ENCODE data around the gene FBXO24.

DNA sequence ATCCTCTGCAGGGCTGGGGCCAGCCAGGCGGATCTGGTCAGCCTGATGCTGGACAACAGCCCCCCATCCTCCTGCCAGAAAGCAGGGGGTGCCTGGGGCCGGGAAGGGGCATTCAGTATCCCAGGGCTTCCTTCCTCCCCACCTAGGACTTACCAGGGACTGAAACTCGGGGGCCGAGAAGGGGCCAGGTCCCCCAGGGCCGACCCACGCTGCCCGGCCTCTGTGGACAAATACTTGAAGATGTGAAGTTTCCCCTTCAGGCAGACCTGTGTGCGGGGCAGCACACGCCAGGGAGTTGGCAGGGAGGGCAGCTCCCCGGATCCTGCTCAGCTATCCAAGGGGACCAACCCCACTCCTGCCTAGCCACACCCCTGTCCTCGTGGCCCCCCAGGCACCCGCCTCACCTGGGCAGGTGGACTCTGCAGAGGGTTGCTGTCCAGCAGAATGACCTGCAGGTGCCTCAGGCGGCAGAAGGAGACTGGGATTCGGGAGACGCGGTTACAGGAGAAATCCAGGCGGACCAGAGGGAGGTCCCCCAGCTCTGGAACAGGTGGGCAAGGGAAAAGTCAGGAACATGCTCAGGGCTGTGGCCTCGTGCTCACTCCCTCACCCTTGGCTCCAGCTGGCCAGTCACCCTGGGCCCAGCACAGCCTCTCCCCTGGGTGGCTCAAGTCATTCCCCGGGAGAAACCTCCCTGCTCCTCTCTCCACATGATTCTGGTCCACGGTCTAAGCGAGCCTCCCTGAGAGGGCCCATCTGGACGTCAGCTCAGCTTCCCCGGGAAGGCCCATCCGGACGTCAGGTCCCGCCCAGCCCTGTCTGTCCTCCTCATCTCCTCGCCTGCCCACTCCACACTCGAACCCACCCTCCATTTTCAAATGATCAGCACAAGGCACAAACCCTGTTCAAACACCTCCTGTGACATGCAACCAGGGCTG lies 7.6 kb upstream of the FBXO24 start:
- TF ChIP-seq, protein P1, sequence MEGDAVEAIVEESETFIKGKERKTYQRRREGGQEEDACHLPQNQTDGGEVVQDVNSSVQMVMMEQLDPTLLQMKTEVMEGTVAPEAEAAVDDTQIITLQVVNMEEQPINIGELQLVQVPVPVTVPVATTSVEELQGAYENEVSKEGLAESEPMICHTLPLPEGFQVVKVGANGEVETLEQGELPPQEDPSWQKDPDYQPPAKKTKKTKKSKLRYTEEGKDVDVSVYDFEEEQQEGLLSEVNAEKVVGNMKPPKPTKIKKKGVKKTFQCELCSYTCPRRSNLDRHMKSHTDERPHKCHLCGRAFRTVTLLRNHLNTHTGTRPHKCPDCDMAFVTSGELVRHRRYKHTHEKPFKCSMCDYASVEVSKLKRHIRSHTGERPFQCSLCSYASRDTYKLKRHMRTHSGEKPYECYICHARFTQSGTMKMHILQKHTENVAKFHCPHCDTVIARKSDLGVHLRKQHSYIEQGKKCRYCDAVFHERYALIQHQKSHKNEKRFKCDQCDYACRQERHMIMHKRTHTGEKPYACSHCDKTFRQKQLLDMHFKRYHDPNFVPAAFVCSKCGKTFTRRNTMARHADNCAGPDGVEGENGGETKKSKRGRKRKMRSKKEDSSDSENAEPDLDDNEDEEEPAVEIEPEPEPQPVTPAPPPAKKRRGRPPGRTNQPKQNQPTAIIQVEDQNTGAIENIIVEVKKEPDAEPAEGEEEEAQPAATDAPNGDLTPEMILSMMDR (IDR thresholded peaks at IDR 0.05), result no peak
- TF ChIP-seq POLR2A (IDR thresholded peaks at IDR 0.05), result no peak

Measured in heart left ventricle (tissue), 13 donors.